Spinal cord (tissue), 10 donors: ENCODE measurements around the gene RPL28. TPM values are rescaled to one million over a fixed set of nuclear protein-coding genes. Genes with fewer than 3 reads are reported as not detected.
A peak's percentile ranks its signal among the peaks of the same experiment; 100 is the strongest.

Experiments
- DNase-seq, 6 donors: peaks; one replicate each; pipeline versions ENCODE4 v3.0.0 to v3.0.0-alpha.2; 2013 to 2015; ENCODE audit warnings: low spot score in 6 of 6, low read depth in 4 of 6
- H3K27ac ChIP-seq: one replicate; pipeline ENCODE4 v1.5.1; 2013; ENCODE audit warnings: low read depth, low read length, control low read depth
- H3K27me3 ChIP-seq: one replicate; pipeline ENCODE4 v1.6.1; 2013; ENCODE audit warnings: low read length; ENCODE audit not compliant: control insufficient read depth, insufficient read depth
- H3K36me3 ChIP-seq: one replicate; pipeline ENCODE4 v1.6.1; 2013; ENCODE audit warnings: low read length; ENCODE audit not compliant: control insufficient read depth, insufficient read depth
- H3K4me1 ChIP-seq: one replicate; pipeline ENCODE4 v1.6.1; 2013; ENCODE audit warnings: low read length; ENCODE audit not compliant: control insufficient read depth, insufficient read depth
- H3K4me3 ChIP-seq: one replicate; pipeline ENCODE4 v1.5.1; 2013; ENCODE audit warnings: low read depth, low read length, control low read depth
- H3K9me3 ChIP-seq: one replicate; pipeline ENCODE4 v1.6.1; 2013; ENCODE audit warnings: low read length; ENCODE audit not compliant: control insufficient read depth, insufficient read depth
- WGBS: methylation state at CpG from one replicate; pipeline ENCODE4 v1.1.5; 2013; ENCODE audit warnings: missing lambda C conversion rate; ENCODE audit not compliant: insufficient coverage; 5-methylcytosine and 5-hydroxymethylcytosine counted together
- polyA plus RNA-seq, 2 donors: library from polyadenylated mRNA; unstranded; fragments of 120-200 nt; gene quantifications; one replicate each; pipeline ENCODE4 v1.2.1, GENCODE V29; 2013; ENCODE audit not compliant: insufficient read length in 2 of 2
- total RNA-seq, 2 donors: library from RNA; depleted of rRNA in 1 of 2; stranded (reverse); fragments of 120-200 nt in 1 of 2; fragments of >200 nt in 1 of 2; gene quantifications; one replicate each; pipeline versions ENCODE4 v1.2.3 to v1.2.4, GENCODE V29; 2013 to 2014
- donor health status: healthy.

The RPL28 gene
- total and polyA plus RNA-seq, 4 donors = 135 to 1,205 (median 785) TPM

DNA sequence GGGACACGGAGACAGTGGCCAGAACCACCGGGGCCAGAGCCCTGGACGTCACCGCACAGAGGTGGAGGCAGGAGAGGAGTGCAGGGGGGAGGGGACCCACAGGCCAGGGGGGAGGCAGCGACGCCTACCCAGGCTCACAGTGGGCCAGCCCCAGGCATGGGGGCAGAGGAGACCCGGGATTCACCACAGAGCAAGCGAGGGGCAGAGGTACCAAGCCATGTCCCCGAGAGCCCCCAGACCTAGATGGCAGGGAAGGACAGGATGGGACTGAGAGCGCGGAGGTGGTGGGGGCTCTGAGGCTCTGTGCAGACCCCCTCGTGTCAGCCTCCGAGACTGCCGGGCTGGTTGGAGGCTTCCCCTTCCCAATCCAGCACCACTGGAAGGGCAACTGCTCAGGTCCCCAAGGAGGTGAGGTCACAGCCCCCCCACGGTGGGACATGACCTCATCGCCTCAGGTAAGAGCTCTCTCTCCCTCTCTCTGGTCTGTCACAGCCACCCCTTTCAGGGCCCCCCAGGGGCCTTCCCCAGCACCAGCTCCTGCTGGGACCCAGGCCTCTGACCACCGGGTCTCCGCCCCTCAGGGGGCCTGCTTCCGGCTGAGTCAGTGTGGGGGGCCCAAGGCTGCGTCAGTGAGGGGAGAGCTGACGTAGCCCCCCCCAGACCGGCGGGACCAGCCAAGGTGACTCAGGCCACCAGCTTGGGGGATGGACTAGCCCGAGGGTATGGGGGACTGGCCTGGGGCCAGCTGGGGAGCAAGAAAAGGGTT, 13.2 kb upstream of the RPL28 start:
- peaks cover 46% of the 10 kb centered on the region for H3K4me1 ChIP-seq
- H3K36me3 ChIP-seq = no peaks in the 10 kb centered on the region
- WGBS = 40% methylated on average over 21 of the region's 24 CpGs
- H3K27ac ChIP-seq = no peak overlapping the region
- no peaks in the 10 kb centered on the region for H3K9me3 ChIP-seq
- no peak overlapping the region for H3K4me3 ChIP-seq
- DNase-seq = no peak
- peaks cover 84% of the 10 kb centered on the region for H3K27me3 ChIP-seq

DNA sequence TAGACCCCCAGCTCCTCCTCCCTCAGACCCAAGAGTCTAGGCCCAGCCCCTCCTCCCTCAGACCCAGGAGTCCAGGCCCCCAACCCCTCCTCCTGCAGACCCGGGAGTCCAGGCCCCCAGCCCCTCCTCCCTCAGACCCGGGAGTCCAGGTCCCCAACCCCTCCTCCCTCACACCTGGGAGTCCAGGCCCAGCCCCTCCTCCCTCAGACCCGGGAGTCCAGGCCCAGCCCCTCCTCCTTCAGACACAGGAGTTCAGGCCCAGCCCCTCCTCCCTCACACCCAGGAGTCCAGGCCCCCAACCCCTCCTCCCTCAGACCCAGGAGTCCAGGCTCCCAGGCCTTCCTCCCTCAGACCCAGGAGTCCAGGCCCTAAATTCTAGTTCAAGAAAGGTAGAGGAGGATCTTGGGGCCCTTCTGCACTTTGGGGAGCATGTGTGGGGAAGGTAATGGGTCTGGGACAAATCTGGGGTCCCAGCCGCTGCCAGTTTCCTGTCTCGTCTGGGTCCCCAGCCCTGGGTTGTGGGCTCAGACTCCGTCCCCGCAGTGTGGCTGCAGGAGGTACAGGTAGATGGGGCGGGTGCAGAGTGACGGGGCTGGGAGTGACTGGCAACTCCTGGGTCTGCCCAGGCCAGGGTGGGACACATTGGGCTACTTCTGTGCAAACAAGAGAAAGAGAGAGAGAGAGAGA, 12.3 kb upstream of the RPL28 start:
- Histone ChIP-seq H3K36me3 (no peaks in the 10 kb centered on the region), H3K4me3 (no peak overlapping the region), H3K4me1 (peaks cover 49% of the 10 kb centered on the region), H3K27me3 (peaks cover 82% of the 10 kb centered on the region), H3K9me3 (no peaks in the 10 kb centered on the region), H3K27ac (no peak overlapping the region)
- DNase-seq = no peak
- 52% methylated on average over 8 of the region's 9 CpGs for WGBS

DNA sequence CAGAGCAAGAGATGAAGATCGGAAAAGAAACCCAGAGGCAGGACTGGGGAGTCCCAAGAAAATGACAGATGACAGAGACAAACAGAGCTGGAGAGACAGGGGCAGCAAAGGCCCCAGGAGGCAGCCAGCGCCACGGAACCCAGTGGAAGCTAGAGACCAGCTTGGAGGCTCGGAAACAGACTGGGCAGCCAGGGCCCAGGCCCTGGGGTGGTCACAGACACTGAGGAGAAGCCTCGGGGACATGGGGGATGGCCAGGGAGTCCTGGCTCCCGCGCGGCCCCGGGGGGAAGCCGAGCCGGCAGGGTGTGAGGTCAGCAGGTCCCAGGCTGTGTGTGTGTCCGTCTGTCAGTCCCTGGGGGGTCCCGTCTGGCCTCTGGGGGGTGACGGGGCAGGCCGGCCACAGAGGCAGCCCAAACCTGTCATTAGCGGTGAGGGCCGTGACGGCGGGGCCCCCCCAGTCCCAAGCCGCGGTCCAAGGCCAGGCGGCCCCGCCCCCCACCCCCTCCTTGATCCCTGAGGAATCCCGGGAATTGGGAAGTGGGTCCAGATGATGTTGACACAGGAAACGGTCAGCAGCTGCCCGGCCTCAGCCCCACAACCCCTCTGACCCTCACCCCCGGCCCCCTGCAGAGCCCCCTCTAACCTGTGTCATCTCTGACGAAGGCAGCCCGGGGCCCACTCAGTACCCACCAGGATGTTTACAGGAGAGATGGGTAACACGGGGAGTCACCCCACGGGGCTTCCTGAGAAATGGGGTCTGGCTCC, 11.6 kb upstream of the RPL28 start:
- Histone ChIP-seq H3K4me3 (no peak overlapping the region), H3K9me3 (no peaks in the 10 kb centered on the region), H3K27me3 (peaks cover 75% of the 10 kb centered on the region), H3K27ac (no peak overlapping the region), H3K4me1 (peaks cover 42% of the 10 kb centered on the region), H3K36me3 (no peaks in the 10 kb centered on the region)
- DNase-seq = no peak
- 11% methylated on average over 23 of the region's 31 CpGs for WGBS

DNA sequence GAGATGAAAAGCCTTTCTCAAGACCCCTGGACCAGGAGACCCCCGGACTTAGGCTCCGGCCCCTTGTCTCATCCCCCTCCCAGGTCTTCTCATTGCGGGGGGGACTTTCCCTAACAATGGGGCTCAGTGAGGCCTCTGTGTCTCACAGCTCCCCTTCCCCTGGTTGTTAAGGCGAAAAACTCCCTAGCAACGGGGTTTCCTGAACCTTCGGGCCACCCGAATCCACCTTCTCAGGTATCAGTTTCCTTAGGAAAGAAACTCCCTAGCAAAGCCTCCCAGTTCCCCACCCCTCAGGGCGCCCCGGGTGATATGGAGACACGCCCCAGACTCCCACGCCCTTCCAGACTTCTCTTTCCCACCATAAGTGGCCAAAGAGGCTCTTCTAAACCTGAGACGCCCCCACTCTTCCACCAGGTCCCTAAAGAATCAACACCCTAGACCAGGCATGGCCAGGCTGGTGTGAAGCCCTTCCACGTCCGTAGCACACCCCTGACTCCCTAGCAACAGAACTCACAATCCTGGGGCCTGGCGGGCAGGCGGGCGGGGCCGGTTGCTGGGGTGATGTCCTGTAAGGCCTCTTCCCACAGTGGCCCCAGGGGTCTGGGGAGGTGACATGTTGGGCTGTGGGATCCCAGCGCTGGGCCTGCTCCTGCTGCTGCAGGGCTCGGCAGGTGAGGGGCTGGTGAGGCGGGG, 9.3 kb upstream of the RPL28 start, which contains the start of gene TMEM190:
Gene TMEM190 (plus strand): TSS at position 586 of the 693 bp plus-strand sequence. CDS start 28 bp downstream, at position 614.
- Histone ChIP-seq H3K36me3 (no peaks in the 10 kb centered on the region), H3K27ac (no peak within 1 kb of the TSS), H3K9me3 (no peaks in the 10 kb centered on the region), H3K4me1 (peaks cover 29% of the 10 kb centered on the region), H3K4me3 (no peak within 1 kb of the TSS), H3K27me3 (peaks cover 55% of the 10 kb centered on the region)
- DNase-seq = no peak
- 38% methylated on average over 15 of the region's 21 CpGs for WGBS

DNA sequence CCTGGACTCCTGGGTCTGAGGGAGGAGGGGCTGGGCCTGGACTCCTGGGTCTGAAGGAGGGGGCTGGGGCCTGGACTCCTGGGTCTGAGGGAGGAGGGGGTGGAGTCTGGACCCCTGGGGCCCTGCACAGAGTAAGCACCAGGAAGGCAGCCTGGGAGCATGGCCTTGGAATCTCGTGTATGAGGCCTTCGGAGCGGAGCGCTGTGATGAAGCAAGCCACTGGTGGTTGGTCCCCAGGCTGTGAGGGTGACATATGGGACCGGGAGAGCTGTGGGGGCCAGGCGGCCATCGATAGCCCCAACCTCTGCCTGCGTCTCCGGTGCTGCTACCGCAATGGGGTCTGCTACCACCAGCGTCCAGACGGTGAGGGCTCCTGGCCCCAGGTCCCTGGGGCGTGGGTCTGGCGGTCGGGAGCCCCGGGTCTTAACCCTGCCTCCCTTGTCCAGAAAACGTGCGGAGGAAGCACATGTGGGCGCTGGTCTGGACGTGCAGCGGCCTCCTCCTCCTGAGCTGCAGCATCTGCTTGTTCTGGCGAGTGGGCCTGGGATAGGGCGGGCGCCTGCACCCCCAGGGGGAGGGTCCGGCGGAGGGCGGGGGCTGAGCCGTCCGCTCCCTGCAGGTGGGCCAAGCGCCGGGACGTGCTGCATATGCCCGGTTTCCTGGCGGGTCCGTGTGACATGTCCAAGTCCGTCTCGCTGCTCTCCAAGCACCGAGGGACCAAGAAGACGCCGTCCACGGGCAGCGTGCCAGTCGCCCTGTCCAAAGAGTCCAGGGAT, 8.2 kb upstream of the RPL28 start:
- Histone ChIP-seq H3K27ac (no peak overlapping the region), H3K9me3 (no peaks in the 10 kb centered on the region), H3K27me3 (peaks cover 44% of the 10 kb centered on the region), H3K4me1 (peaks cover 29% of the 10 kb centered on the region), H3K36me3 (no peaks in the 10 kb centered on the region), H3K4me3 (no peak overlapping the region)
- DNase-seq = peak in 1 of 6 donors; percentile 37
- 11% methylated on average over 43 of the region's 43 CpGs for WGBS

DNA sequence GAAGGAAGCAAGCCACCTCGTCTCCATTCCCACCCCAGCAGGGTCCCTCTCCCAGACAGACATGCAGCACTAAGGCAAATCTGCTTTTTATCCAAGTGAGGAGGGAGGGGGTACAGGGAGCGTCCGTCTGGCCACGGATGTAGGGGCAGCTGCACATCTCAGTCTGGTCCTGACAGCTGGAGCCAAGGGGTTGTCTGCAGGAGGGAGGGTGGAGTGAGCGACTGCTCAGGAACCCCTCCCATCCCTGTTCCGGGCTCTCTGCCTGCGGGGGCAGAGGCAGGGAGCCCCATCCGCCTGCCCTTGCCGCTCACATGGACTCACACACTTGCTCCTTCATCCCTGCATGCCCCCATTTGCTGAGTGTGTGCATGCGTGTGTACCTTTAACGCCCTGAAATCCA, 6.6 kb upstream of the RPL28 start:
- Histone ChIP-seq H3K27ac (no peak overlapping the region), H3K9me3 (no peaks in the 10 kb centered on the region), H3K4me1 (peaks cover 31% of the 10 kb centered on the region), H3K27me3 (peaks cover 30% of the 10 kb centered on the region), H3K4me3 (no peak overlapping the region), H3K36me3 (no peaks in the 10 kb centered on the region)
- DNase-seq = no peak
- 20% methylated on average over 1 of the region's 11 CpGs for WGBS

DNA sequence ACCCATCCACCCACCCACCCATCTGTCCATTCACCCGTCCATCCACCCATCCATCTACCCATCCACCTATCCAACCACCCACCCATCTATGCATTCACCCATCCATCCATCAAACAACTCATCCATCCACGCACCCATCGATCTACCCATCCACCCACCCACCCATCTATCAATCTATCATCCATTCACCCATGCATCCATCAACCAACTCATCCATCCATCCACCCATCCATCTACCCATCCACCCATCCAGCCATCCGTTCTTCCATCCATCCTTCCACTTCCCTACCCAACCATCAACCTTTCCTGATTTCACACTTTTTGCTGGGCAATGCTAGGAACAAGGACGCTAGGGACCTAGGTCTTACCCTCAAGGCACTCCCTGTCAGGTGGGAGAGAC, 3.7 kb upstream of the RPL28 start:
- WGBS = 96% methylated on average over 5 of the region's 5 CpGs
- peaks cover 37% of the 10 kb centered on the region for H3K4me1 ChIP-seq
- no peak for DNase-seq
- no peak overlapping the region for H3K27ac ChIP-seq
- no peak overlapping the region for H3K4me3 ChIP-seq
- no peaks in the 10 kb centered on the region for H3K9me3 ChIP-seq
- peaks cover 7% of the 10 kb centered on the region for H3K36me3 ChIP-seq
- H3K27me3 ChIP-seq = peaks cover 11% of the 10 kb centered on the region

DNA sequence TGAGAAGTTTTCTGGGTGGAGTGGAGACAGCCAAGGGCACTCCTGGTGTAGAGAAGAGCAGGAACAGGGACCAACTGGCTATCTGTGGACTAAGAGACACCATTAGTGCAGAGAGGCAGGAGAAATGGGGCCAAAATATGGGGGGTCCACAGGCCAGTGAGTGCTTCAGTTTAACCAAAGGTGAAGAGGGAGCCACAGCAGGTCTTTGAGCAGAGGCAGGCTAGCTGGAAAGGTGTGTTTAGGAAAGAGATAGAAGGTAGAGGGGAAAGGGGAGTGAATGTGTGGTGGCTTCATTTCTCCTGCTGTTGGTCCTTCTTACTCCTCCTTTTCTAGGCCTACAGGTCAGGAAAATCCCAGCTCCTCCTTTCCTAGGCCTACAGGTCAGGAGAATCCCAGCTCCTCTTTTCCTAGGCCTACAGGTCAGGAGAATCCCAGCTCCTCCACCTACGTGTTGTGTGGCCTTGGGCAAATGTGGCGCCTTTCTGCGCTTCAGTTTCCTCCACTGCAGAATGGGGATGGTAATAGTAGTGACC, 3.1 kb upstream of the RPL28 start:
- no peak overlapping the region for H3K27ac ChIP-seq
- DNase-seq = no peak
- H3K9me3 ChIP-seq = no peaks in the 10 kb centered on the region
- no CpG with 5 or more reads among the region's 3 CpGs for WGBS
- peaks cover 12% of the 10 kb centered on the region for H3K36me3 ChIP-seq
- peaks cover 6% of the 10 kb centered on the region for H3K27me3 ChIP-seq
- no peak overlapping the region for H3K4me3 ChIP-seq
- H3K4me1 ChIP-seq = peaks cover 38% of the 10 kb centered on the region
